Loucy (cell line): ENCODE results near the gene INPP5D.

Experiments
- EZH2phosphoT487 ChIP-seq: fragments of 200-600 bp; IDR thresholded peaks from 2 replicates; pipeline ENCODE4 v1.6.1; 2018; ENCODE audit warnings: antibody characterized with exemption, mild to moderate bottlenecking, moderate library complexity, borderline replicate concordance
- TF ChIP-seq, protein P1 (sequence below): fragments of 200-600 bp; sonication (generic); conservative IDR thresholded peaks from 2 replicates; pipeline ENCODE4 v1.5.1; 2014; ENCODE audit warnings: mild to moderate bottlenecking, antibody characterized with exemption, low read length

DNA sequence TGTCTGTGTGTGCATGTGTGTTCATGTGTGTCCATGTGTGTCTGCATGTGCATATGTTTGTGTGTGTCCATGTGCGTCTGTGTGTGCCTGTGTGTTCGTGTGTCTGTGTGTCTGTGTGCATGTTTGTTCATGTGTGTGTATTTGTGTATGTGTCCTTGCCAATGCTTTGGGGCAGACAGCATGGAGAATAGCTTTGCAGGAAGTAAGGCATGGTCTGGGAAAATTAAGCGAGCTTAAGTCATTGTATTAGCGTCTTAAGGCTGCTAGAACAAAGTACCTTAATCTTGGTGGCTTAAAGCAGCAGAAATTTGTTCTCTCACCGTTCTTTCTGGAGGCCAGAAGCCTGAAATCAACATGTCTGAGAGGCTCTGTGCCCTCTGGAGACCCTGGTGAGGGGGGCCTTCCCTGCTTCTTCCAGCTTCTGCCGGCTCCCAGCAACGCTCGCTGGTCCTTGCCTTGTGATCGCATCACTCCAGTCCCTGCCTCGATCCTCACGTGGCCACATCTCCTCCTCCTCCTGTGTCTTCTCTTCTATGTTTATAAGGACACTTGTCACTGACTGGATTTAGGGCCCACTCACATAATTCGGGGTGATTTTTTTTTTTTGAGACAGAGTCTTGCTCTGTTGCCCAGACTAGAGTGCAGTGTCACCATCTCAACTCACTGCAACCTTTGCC, 23.8 kb upstream of the INPP5D start:
- TF ChIP-seq, protein P1, sequence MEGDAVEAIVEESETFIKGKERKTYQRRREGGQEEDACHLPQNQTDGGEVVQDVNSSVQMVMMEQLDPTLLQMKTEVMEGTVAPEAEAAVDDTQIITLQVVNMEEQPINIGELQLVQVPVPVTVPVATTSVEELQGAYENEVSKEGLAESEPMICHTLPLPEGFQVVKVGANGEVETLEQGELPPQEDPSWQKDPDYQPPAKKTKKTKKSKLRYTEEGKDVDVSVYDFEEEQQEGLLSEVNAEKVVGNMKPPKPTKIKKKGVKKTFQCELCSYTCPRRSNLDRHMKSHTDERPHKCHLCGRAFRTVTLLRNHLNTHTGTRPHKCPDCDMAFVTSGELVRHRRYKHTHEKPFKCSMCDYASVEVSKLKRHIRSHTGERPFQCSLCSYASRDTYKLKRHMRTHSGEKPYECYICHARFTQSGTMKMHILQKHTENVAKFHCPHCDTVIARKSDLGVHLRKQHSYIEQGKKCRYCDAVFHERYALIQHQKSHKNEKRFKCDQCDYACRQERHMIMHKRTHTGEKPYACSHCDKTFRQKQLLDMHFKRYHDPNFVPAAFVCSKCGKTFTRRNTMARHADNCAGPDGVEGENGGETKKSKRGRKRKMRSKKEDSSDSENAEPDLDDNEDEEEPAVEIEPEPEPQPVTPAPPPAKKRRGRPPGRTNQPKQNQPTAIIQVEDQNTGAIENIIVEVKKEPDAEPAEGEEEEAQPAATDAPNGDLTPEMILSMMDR, result no peak
- no peak for TF ChIP-seq EZH2phosphoT487
